HepG2 (cell line): ENCODE results near the gene SNPH. TPM values are rescaled to one million over a fixed set of nuclear protein-coding genes. Genes with fewer than 3 reads are reported as not detected.

Source experiments
- CHD4 ChIP-seq: fragments of 200-600 bp; sonication (generic); IDR thresholded peaks from 2 replicates; pipeline ENCODE4 v1.7.0; 2017; ENCODE audit warnings: mild to moderate bottlenecking, low read length, borderline replicate concordance
- EP300 ChIP-seq, 3 experiments: sonication (generic) in 1 of 3; formaldehyde crosslinking in 1 of 3; IDR thresholded peaks; 2 replicates each; pipeline versions ENCODE4 v1.5.1 to v1.6.1; 2011 to 2020; ENCODE audit warnings: low read depth in 2 of 3, low read length in 2 of 3, borderline replicate concordance in 1 of 3, improper control_type of control experiment in 1 of 3, mild to moderate bottlenecking in 1 of 3, missing genetic modification reagents in 1 of 3, moderate library complexity in 1 of 3
- GATA4 ChIP-seq: sonication (generic); IDR thresholded peaks from 2 replicates; pipeline ENCODE4 v1.6.1; 2016; ENCODE audit warnings: antibody characterized with exemption, low read depth, borderline replicate concordance
- ISL2 ChIP-seq: sonication (generic); formaldehyde crosslinking; IDR thresholded peaks from 2 replicates; pipeline ENCODE4 v1.5.0; 2020; ENCODE audit warnings: missing genetic modification reagents
- MAFF ChIP-seq: IDR thresholded peaks from 2 replicates; pipeline ENCODE4 v1.6.1; 2011; ENCODE audit warnings: low read depth, low read length, improper control_type of control experiment
- NFE2 ChIP-seq: sonication (generic); formaldehyde crosslinking; IDR thresholded peaks from 2 replicates; pipeline ENCODE4 v1.4.0; 2020; ENCODE audit warnings: missing genetic modification reagents
- REXO4 ChIP-seq: sonication (generic); formaldehyde crosslinking; IDR thresholded peaks from 2 replicates; pipeline ENCODE4 v1.8.0; 2022; ENCODE audit warnings: missing genetic modification reagents, mild to moderate bottlenecking, borderline replicate concordance
- SALL1 ChIP-seq: sonication (generic); formaldehyde crosslinking; IDR thresholded peaks from 2 replicates; pipeline ENCODE4 v1.8.0; 2022; ENCODE audit warnings: mild to moderate bottlenecking, missing genetic modification reagents
- SUZ12 ChIP-seq: fragments of 150-350 bp; IDR thresholded peaks from 2 replicates; pipeline ENCODE4 v1.6.1; 2014; ENCODE audit warnings: low read depth, low read length
- TARDBP ChIP-seq: sonication (generic); formaldehyde crosslinking; IDR thresholded peaks from 2 replicates; pipeline ENCODE4 v1.8.0; 2022; ENCODE audit warnings: mild to moderate bottlenecking, missing genetic modification reagents
- TRIM24 ChIP-seq: sonication (generic); formaldehyde crosslinking; IDR thresholded peaks from 2 replicates; pipeline ENCODE4 v1.8.0; 2022; ENCODE audit warnings: mild to moderate bottlenecking, missing genetic modification reagents
- YEATS4 ChIP-seq: sonication (generic); formaldehyde crosslinking; IDR thresholded peaks from 2 replicates; pipeline ENCODE4 v1.4.0; 2020; ENCODE audit warnings: missing genetic modification reagents, borderline replicate concordance
- ZMYM4 ChIP-seq: sonication (generic); formaldehyde crosslinking; IDR thresholded peaks from 2 replicates; pipeline ENCODE4 v1.8.1; 2023; ENCODE audit warnings: mild to moderate bottlenecking, missing genetic modification reagents
- ZNF20 ChIP-seq: sonication (generic); formaldehyde crosslinking; IDR thresholded peaks from 2 replicates; pipeline ENCODE4 v1.4.0; 2020; ENCODE audit warnings: mild to moderate bottlenecking, moderate library complexity, missing genetic modification reagents
- ZNF234 ChIP-seq: sonication (generic); formaldehyde crosslinking; conservative IDR thresholded peaks from 2 replicates; pipeline ENCODE4 v1.5.1; 2020; ENCODE audit warnings: mild to moderate bottlenecking, missing genetic modification reagents
- ZNF550 ChIP-seq: sonication (generic); formaldehyde crosslinking; IDR thresholded peaks from 2 replicates; pipeline ENCODE4 v1.4.0; 2020; ENCODE audit warnings: mild to moderate bottlenecking, missing genetic modification reagents, borderline replicate concordance
- ZNF614 ChIP-seq: IDR thresholded peaks from 2 replicates; pipeline ENCODE4 v1.6.1; 2018; ENCODE audit warnings: missing biosample characterization, missing genetic modification reagents, inconsistent platforms, borderline replicate concordance
- ZNF629 ChIP-seq: sonication (generic); formaldehyde crosslinking; conservative IDR thresholded peaks from 2 replicates; pipeline ENCODE4 v1.5.0; 2020; ENCODE audit warnings: missing genetic modification reagents
- ZNF747 ChIP-seq: sonication (generic); formaldehyde crosslinking; IDR thresholded peaks from 2 replicates; pipeline ENCODE4 v1.8.1; 2023; ENCODE audit warnings: missing genetic modification reagents, mild to moderate bottlenecking, borderline replicate concordance
- ZNF766 ChIP-seq: sonication (generic); formaldehyde crosslinking; IDR thresholded peaks from 2 replicates; pipeline ENCODE4 v1.5.0; 2020; ENCODE audit warnings: missing genetic modification reagents, borderline replicate concordance
- polyA plus RNA-seq, 8 experiments: library from polyadenylated mRNA; depleted of rRNA in 3 of 8; stranded (reverse) in 7 of 8; unstranded in 1 of 8; fragments of >200 nt; fragmentation: Illumina TruSeq in 4 of 8; extraction: Trizol in 4 of 8; gene quantifications; 2 replicates each; pipeline versions ENCODE4 v1.2.1 to v1.2.3, GENCODE V29; 2011 to 2016; ENCODE audit warnings: low read depth in 4 of 8, missing spikeins in 1 of 8, mixed read lengths in 1 of 8; ENCODE audit not compliant: insufficient read depth in 1 of 8
- total RNA-seq, 5 experiments: library from RNA; depleted of rRNA; stranded (reverse); fragments of >200 nt; fragmentation: Illumina TruSeq; extraction: Trizol; gene quantifications; 2 replicates each; pipeline ENCODE4 v1.2.3, GENCODE V29; 2016; ENCODE audit warnings: low read depth in 1 of 5
- TF ChIP-seq, protein P1 (sequence below): sonication (generic); formaldehyde crosslinking; IDR thresholded peaks from 2 replicates; pipeline ENCODE4 v1.4.0; 2020; ENCODE audit warnings: missing genetic modification reagents
- TF ChIP-seq, protein P2 (sequence below): sonication (generic); formaldehyde crosslinking; IDR thresholded peaks from 2 replicates; pipeline ENCODE4 v1.8.0; 2022; ENCODE audit warnings: missing genetic modification reagents, low read depth, mild to moderate bottlenecking, borderline replicate concordance
- TF ChIP-seq, protein P3 (sequence below): sonication (generic); formaldehyde crosslinking; IDR thresholded peaks from 2 replicates; pipeline ENCODE4 v1.8.1; 2023; ENCODE audit warnings: missing genetic modification reagents, inconsistent platforms, borderline replicate concordance
- TF ChIP-seq, protein P4 (sequence below): sonication (generic); formaldehyde crosslinking; IDR thresholded peaks from 2 replicates; pipeline ENCODE4 v1.4.0; 2020; ENCODE audit warnings: missing genetic modification reagents

The SNPH gene
- total and polyA plus RNA-seq, 2 of the 13 experiments (the other 11 are each of a cell fraction or from before 2014, with no cell fraction given), result 0.09 TPM; not detected in 1

DNA sequence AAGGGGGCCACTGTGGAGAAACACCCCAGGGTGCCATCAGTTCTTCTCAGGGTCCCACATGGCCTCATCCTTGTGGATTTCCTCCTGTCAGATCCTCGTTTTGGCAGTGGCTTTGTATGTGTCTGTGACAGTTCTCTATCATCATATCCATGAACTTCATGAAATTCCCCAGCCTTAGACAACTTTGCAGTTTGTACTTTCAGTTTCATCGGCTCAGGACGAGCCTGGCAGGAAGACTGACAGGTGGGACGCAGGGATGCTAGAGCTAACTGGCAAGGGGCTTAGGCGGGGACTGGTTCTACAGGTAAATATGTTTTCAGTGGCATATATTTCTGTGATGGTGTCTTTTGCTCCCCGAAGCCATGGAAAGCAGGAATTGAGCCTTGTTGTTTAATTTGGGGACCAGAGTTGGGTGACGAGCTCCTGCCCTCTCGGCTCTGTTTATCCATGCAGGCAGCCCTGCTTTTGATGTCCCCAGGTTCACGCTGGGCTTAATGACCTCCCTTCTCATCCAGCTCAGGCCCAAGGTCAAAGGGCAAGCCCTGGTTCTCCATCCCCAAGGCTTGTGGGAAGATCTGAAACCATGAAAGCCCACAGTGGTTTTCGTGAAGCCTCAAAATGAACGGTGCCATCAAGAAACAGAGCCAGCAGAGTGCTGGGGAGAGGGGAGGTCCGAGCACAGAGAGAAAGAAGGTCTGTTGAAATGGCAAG is 51.6 kb downstream of the SNPH start (continued):
- TF ChIP-seq GATA4, result no peak
- TF ChIP-seq YEATS4 (CRISPR knock-in tag), result 0 out of 2 replicates have a peak, but pooled peaks have one; percentile 41
- TF ChIP-seq ZNF550 (CRISPR knock-in tag), result no peak
- no peak for TF ChIP-seq ZNF234 (CRISPR knock-in tag)
- TF ChIP-seq, protein P1, sequence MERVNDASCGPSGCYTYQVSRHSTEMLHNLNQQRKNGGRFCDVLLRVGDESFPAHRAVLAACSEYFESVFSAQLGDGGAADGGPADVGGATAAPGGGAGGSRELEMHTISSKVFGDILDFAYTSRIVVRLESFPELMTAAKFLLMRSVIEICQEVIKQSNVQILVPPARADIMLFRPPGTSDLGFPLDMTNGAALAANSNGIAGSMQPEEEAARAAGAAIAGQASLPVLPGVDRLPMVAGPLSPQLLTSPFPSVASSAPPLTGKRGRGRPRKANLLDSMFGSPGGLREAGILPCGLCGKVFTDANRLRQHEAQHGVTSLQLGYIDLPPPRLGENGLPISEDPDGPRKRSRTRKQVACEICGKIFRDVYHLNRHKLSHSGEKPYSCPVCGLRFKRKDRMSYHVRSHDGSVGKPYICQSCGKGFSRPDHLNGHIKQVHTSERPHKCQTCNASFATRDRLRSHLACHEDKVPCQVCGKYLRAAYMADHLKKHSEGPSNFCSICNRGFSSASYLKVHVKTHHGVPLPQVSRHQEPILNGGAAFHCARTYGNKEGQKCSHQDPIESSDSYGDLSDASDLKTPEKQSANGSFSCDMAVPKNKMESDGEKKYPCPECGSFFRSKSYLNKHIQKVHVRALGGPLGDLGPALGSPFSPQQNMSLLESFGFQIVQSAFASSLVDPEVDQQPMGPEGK (CRISPR knock-in tag), result no peak
- peak; percentile 44; the same call in 1 of the 2 replicates for TF ChIP-seq ZMYM4 (CRISPR knock-in tag)
- TF ChIP-seq ZNF20, result no peak
- 0 out of 2 replicates have a peak, but pooled peaks have one; percentile 28 for TF ChIP-seq SALL1 (CRISPR knock-in tag)
- no peak for TF ChIP-seq SUZ12
- no peak for TF ChIP-seq TRIM24 (CRISPR knock-in tag)
- no peak for TF ChIP-seq REXO4 (CRISPR knock-in tag)
- TF ChIP-seq, protein P2, sequence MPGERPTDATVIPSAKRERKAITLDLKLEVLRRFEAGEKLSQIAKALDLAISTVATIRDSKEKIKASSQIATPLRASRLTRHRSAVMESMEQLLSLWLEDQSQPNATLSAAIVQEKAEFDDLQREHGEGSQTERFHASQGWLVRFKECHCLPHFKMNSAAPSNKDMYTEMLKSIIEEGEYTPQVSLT (CRISPR knock-in tag), result no peak
- no peak for TF ChIP-seq CHD4
- no peak for TF ChIP-seq NFE2 (CRISPR knock-in tag)
- TF ChIP-seq EP300 (IDR thresholded peaks at IDR 0.05; ENCODE audit: low read depth in 2 of 2, low read length in 2 of 2), result no peak
- no peak for TF ChIP-seq EP300 (CRISPR knock-in tag; IDR thresholded peaks at IDR 0.05; ENCODE audit: borderline replicate concordance)
- no peak for TF ChIP-seq MAFF
- no peak for TF ChIP-seq ISL2
- no peak for TF ChIP-seq TARDBP
- TF ChIP-seq, protein P3, sequence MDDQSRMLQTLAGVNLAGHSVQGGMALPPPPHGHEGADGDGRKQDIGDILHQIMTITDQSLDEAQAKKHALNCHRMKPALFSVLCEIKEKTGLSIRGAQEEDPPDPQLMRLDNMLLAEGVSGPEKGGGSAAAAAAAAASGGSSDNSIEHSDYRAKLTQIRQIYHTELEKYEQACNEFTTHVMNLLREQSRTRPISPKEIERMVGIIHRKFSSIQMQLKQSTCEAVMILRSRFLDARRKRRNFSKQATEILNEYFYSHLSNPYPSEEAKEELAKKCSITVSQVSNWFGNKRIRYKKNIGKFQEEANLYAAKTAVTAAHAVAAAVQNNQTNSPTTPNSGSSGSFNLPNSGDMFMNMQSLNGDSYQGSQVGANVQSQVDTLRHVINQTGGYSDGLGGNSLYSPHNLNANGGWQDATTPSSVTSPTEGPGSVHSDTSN (CRISPR knock-in tag), result no peak
- TF ChIP-seq, protein P4, sequence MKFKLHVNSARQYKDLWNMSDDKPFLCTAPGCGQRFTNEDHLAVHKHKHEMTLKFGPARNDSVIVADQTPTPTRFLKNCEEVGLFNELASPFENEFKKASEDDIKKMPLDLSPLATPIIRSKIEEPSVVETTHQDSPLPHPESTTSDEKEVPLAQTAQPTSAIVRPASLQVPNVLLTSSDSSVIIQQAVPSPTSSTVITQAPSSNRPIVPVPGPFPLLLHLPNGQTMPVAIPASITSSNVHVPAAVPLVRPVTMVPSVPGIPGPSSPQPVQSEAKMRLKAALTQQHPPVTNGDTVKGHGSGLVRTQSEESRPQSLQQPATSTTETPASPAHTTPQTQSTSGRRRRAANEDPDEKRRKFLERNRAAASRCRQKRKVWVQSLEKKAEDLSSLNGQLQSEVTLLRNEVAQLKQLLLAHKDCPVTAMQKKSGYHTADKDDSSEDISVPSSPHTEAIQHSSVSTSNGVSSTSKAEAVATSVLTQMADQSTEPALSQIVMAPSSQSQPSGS, result no peak
- no peak for TF ChIP-seq ZNF629 (CRISPR knock-in tag)
- no peak for TF ChIP-seq ZNF766
- TF ChIP-seq ZNF614 (CRISPR knock-in tag), result no peak
- no peak for TF ChIP-seq ZNF747 (CRISPR knock-in tag)
